Measurements from ENCODE around the gene RNF157.

DNA sequence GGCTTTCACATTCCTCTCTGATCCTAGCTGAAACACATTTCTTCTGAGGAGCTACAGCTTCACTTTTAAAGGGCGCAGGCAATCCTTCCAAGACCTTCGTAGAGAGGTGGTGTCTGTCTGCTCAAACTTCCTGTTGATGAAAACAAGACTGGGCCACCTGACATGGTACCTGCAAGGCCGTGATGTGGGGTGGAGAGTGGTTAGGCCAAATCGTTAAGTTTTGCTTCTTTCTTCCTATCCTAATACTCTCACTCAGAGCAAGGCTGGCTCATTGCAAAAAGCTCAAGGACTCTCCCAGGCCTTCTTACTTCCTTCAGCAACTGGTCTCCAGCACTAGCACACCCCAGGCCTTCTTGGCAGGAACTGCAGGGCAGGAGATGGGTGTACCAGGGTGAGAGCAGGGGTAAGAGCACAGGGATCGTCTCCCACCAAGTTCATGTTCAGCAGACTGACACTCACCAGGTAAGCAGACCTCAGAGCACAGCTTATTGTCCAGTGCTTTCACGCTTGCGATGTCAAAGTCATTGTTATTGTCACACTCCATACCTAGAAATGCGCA lies 88.3 kb downstream of the RNF157 start:
- TF ChIP-seq, protein P1, sequence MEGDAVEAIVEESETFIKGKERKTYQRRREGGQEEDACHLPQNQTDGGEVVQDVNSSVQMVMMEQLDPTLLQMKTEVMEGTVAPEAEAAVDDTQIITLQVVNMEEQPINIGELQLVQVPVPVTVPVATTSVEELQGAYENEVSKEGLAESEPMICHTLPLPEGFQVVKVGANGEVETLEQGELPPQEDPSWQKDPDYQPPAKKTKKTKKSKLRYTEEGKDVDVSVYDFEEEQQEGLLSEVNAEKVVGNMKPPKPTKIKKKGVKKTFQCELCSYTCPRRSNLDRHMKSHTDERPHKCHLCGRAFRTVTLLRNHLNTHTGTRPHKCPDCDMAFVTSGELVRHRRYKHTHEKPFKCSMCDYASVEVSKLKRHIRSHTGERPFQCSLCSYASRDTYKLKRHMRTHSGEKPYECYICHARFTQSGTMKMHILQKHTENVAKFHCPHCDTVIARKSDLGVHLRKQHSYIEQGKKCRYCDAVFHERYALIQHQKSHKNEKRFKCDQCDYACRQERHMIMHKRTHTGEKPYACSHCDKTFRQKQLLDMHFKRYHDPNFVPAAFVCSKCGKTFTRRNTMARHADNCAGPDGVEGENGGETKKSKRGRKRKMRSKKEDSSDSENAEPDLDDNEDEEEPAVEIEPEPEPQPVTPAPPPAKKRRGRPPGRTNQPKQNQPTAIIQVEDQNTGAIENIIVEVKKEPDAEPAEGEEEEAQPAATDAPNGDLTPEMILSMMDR (IDR thresholded peaks at IDR 0.05 in 4 of 5, conservative IDR thresholded peaks at IDR 0.05 in 1 of 5) = no peak
- TF ChIP-seq POLR2A (IDR thresholded peaks at IDR 0.05) = no peak

Data from gastrocnemius medialis (tissue), 4 donors.